Stimulated activated CD4-positive, alpha-beta T cell treated with anti-CD3 and anti-CD28 coated beads, Interleukin-12 subunit alpha, Interleukin-12 subunit beta, amount 100 ng/mL, for 24 hours (primary cell): ENCODE data around the gene SHCBP1.
A peak's percentile ranks its signal among the peaks of the same experiment; 100 is the strongest.
"Not testable (repeated sequence)": the region's sequence is repeated elsewhere in the genome, so short reads cannot be mapped to it uniquely, and the experiment has no call there.

Experiments used
- DNase-seq, 2 experiments: peaks; one replicate each; pipeline ENCODE4 v3.0.0-alpha.2; 2020; ENCODE audit warnings: low read depth in 2 of 2

The SHCBP1 gene

GRCh38 chr16:46621006-46621933 lies at the start of gene SHCBP1:
Gene SHCBP1, minus strand, starts transcription at chr16:46621379. Its CDS starts 20 bp downstream, at chr16:46621359.
- peak; percentile 52 to 81 for DNase-seq

- no peak for DNase-seq
These were observed 40.9 kb upstream of the SHCBP1 start for GRCh38 chr16:46662123-46662522.

- peak in 1 of 2 experiments; percentile 19 for DNase-seq
These were observed 37.7 kb upstream of the SHCBP1 start for GRCh38 chr16:46658925-46659324.

GRCh38 chr16:46651305-46651704 lies 30.1 kb upstream of the SHCBP1 start:
- no peak for DNase-seq

- DNase-seq = no peak
These were observed 29.1 kb upstream of the SHCBP1 start for GRCh38 chr16:46650254-46650623.

- no peak for DNase-seq
These were observed 28.5 kb upstream of the SHCBP1 start for GRCh38 chr16:46649588-46650253.

GRCh38 chr16:46648656-46649055 lies 27.5 kb upstream of the SHCBP1 start:
- no peak for DNase-seq

- no peak for DNase-seq
These were observed 18.1 kb upstream of the SHCBP1 start for GRCh38 chr16:46638947-46639925.

GRCh38 chr16:46632778-46633733 lies 11.9 kb upstream of the SHCBP1 start:
- no peak for DNase-seq

GRCh38 chr16:46629331-46630219 lies 8.4 kb upstream of the SHCBP1 start:
- no peak for DNase-seq

- DNase-seq = no peak
These were observed 6.6 kb upstream of the SHCBP1 start for GRCh38 chr16:46627746-46628145.

GRCh38 chr16:46626681-46627080 lies 5.5 kb upstream of the SHCBP1 start:
- DNase-seq = not testable (repeated sequence)

GRCh38 chr16:46624862-46625261 lies 3.7 kb upstream of the SHCBP1 start:
- not testable (repeated sequence) for DNase-seq

GRCh38 chr16:46623707-46624106 lies 2.5 kb upstream of the SHCBP1 start:
- not testable (repeated sequence) for DNase-seq

GRCh38 chr16:46623246-46623645 lies 2.1 kb upstream of the SHCBP1 start:
- not testable (repeated sequence) for DNase-seq

- DNase-seq = no peak
These were observed 926 bp upstream of the SHCBP1 start for GRCh38 chr16:46621934-46622676.

- DNase-seq = no peak
These were observed 743 bp downstream of the SHCBP1 start for GRCh38 chr16:46620266-46621005.

- no peak for DNase-seq
These were observed 2.7 kb downstream of the SHCBP1 start for GRCh38 chr16:46618516-46618915.
